ENCODE data around the gene GRAMD1A.
A peak's percentile ranks its signal among the peaks of the same experiment; 100 is the strongest.
"Not testable (repeated sequence)": the region's sequence is repeated elsewhere in the genome, so short reads cannot be mapped to it uniquely, and the experiment has no call there.

Gene GRAMD1A

DNA sequence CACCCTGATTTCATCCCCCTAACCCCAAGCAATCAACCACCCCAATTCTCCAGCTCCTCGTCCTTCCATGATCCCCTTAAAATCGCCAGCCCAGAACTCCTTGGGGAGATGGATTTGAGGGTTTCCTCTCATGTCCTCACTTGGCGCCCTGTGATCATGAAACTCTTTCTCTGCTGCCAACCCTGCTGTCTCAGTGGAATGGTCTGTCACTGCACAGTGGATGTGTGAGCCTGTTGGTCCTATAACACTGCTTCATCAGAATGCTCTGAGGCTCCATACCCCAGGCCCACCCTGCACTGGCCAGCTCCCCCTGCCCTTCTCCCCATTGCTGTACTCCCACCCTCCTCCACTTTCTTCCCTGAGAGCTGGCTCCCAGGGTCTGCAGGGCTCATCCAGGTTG is 23.5 kb upstream of the GRAMD1A start:
- DNase-seq (ENCODE audit: low read depth in 2 of 2), result no peak

DNA sequence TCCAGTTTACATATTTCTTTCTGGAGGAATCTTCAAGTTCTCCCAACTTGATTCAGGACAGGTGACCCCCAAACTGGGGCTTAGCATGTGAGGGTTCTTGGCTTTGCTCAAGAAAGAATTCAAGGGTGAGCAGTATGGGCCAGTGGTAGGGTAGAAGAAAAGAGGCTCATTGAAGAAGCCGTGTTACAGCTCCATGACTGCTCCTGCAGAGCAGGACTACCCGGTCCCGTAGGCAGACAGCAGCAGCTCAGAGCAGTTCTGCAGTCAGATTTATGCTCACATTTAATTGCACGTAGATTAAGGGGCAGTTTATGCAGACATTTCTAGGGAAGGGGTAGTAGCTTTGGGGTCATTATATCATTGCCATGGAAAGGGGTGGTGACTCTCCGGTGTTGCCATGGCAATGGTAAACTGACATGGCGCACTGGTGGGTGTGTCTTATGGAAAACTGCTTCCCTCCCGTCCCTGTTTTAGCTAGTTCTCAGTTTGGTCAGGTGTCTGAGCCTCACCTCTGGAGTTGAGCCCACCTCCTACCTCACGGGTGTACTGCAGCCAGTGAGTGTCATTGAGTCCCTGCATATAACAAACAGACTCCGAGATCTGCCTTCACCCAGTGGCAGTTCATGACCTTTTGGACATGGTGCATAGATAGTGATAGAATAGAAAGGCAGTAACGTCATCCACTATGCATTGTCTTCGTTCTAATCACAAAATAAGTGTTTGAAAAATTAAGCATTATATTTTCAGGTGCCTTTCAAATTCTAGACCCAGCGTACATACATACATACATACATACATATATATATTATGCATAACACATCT is 20.1 kb upstream of the GRAMD1A start:
- no peak for DNase-seq (ENCODE audit: low read depth in 2 of 2)

DNA sequence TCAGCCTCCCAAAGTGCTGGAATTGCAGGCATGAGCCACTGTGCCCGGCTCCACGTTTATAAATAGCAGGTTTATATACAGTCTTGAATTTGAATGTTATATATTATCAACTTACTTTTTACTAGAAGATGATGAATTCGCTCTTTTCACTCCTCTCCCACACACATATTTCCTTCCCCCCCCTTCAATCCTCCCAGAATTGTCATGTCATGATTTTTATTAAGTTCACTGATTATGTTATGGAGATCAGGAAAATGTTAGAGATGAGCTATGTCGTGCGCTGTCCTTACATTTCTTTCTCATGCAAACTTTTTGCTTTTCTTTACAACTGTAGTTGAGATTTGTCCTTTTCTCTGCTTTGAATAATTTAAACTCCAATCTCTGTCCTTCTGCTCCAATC is 17.8 kb upstream of the GRAMD1A start:
- DNase-seq (ENCODE audit: low read depth in 2 of 2), result no peak

DNA sequence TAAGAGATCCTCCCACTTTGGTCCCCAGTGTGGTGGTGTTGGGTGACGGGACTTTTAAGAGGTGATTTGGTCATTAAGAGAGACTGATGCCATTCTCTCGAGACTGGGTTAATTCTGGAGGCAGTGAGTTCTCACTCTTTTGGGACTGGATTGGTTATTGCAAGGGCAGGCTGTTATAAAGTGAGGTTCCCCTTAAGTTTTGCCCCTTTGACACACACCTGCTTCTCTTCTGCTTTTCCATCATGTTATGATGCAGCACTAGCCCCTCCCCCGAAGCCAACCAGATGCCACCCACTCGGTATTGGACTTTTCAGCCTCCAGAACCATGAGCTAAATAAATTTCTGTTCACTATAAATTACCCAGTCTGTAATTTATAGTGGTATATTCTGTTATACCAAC is 16.3 kb upstream of the GRAMD1A start:
- no peak for DNase-seq (ENCODE audit: low read depth in 2 of 2)

DNA sequence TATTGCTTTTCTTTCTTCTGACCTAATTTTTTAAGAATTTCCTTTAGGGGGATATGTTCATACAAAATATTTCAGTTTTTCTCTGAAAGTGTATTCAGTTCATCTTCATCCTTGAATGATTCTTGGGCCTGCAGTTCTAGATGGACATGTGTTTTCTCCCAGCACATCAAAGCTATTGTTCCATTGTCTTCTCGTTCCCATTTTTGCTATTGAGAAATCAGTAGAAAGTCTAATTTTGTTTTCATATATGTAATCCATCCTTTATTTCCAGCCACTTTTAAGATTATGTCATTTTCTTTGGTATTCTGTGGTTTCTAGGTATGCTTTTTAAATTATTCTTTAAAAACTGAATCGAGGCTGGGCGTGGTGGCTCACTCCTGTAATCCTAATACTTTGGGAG is 15.8 kb upstream of the GRAMD1A start:
- no peak for DNase-seq (ENCODE audit: low read depth in 2 of 2)

DNA sequence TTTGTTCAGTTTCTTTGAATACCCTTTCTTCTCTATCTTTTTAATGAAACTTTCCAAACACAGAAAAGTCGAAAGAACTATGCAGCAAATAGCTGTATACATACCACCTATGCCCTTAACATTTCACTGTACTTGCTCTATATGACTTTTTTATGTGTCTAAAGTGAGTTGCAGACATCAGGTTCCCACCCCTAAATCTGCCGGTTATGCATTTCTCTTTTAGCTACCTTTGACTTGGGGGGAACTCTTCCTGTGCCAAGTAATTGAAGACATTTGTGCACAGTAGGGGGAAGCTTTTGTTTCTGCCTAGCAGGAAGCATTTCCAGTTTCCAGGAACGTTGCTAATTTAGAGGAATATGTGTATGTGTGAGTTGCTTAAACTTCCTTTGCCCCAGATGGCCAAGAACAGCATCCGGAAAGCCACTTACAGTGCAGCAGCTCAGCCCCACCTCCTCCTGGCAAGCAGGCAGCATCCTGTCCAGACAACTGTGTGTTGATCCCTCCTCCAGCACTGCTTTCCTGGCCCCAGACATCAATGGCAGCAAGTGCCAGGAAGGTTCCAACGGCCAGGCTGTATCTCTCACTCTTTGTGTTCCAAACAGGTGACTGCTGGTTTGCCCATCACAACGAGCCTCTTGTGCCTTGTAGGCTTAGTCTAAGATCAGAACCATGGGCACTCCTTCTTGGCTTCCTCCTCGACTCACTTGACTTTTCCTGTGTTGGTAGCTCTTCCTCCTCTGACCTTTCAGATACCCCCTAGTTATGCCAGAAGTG is 14.7 kb upstream of the GRAMD1A start:
- no peak for DNase-seq (ENCODE audit: low read depth in 2 of 2)

DNA sequence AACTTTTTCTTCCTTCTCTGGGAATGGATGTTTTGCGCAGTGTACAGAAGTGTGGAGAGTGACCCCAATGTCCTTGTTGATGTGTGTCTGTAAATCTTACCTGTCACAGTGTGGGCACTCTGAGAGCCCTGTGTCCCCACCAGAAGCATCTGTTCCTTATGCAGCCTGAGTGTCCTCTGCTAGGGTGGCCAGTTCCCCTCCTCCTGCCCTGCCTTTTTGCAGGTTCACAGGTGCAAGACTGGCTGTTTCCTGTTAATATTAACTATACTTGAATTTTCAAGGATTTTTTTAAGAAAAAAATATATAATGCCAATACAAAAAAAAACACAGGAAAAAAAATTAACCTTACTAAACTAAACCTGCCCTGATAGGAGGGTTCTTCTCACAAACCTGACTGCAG is 12.0 kb upstream of the GRAMD1A start:
- DNase-seq (ENCODE audit: low read depth in 2 of 2), result no peak

DNA sequence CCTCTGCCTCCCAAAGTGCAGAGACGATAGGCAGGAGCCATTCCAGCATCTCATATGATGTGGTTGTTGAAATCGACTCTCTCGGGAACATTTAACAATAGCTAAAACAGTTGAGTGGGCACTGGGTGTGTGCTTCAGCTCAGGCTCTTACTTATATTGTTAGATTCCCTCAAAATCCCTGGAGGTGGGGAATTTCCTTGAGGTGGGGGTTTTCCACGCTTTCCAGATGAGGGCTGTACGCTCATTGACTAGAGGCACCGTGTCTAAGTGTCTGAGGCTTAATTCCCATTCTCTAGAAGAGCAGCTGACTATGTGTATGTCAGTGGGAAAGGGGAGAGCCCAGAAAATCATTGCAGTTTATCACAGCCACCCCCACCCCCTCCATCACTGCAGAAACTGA is 10.8 kb upstream of the GRAMD1A start:
- no peak for DNase-seq (ENCODE audit: low read depth in 2 of 2)

DNA sequence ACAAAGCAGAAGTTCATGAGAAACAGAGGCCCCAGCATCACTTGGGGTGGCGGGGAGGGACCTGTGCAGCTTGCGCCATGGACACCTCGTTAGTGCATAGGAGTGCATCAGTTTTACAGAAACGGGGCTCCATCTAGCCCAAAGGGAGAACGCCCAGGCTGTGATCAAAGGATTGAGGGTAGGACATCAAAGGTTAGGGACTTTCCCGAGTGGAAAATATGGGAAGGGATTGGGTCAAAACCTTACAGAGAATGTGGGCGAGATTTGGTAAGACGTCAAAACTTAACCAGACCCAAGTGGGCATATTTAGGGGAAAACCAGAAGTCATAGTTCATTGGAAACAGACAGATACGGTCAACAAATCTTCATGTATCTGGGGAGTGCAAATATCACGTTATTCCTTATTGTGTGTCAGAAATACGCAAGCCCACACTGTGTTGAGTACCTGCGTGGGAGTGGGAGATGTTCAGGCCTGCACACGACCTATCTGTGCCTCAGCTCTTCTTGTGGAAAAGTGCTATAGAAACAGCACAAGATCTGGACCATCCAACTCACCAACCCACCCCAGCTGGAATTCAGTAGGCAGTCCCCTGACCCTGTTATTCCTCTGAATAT is 9.4 kb upstream of the GRAMD1A start:
- no peak for DNase-seq (ENCODE audit: low read depth in 2 of 2)

DNA sequence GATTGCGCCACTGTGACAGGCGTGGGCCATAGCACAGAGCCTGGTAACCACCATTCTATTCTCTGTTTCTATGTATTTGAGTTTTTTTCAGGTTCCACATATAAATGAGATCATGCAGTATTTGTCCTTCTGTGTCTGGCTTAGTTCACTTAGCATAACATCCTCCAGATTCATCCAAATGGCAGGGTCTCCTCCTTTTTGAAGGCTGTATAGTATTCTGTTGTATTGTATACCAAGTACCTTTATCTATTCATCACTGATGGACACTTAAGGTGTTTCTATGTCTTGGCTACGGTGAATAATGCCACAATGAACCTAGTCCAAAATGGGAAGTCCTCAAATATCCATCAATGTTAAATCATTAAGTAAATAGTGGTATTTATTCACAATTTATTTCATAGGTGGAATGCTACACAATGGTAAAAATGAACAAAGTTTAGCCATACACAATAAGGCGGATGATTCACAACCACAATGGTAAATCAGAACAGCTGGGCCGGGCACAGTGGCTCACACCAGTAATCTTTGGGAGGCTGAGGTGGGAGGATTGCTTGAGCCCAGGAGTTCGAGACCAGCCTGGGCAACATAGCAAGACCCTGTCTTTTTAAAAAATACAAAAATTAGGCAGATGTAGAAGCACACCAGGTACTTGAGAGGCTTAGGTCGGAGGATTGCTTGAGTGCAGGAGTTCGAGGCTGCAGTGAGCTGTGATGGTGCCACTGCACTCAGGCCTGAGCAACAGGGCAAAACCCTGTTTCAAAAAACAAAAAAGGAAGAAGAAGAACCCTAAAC is 8.4 kb upstream of the GRAMD1A start:
- DNase-seq (ENCODE audit: low read depth in 2 of 2), result no peak

DNA sequence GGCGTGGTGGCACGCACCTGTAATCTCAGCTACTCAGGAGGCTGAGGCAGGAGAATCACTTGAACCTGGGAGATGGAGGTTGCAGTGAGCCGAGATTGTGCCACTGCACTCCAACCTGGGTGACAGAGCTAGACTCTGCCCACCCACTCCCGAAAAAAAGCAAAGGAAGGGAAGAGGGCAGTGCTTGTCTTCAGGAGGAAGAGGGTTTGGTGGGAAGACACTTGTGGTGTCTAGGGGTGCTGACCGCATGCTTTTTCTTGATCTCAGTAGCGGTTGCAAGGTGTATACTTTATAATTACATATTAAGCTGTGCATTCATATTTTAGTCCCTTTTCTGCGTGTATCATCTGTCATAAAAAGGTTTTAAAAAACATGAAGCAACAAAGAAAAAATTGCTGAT is 7.5 kb upstream of the GRAMD1A start:
- not testable (repeated sequence) for DNase-seq (ENCODE audit: low read depth in 2 of 2)

DNA sequence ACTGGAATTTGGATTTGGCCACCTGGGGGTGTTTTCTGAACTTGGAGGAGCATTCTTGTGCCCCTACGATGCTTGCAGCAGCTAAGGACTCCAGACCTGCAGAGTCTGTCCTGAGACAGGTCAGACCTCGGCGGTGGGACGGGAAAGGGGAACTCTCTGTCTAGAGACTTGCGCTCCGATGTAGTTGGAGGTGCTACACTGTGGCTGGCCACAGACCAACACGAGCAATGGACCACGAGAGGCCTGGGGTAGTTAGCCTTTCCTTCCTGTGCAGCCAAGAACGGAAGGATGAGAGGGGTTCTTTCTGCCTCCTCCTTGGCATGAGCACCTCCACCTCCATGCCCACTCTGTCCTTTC is 5.9 kb upstream of the GRAMD1A start:
- no peak for DNase-seq (ENCODE audit: low read depth in 2 of 2)

DNA sequence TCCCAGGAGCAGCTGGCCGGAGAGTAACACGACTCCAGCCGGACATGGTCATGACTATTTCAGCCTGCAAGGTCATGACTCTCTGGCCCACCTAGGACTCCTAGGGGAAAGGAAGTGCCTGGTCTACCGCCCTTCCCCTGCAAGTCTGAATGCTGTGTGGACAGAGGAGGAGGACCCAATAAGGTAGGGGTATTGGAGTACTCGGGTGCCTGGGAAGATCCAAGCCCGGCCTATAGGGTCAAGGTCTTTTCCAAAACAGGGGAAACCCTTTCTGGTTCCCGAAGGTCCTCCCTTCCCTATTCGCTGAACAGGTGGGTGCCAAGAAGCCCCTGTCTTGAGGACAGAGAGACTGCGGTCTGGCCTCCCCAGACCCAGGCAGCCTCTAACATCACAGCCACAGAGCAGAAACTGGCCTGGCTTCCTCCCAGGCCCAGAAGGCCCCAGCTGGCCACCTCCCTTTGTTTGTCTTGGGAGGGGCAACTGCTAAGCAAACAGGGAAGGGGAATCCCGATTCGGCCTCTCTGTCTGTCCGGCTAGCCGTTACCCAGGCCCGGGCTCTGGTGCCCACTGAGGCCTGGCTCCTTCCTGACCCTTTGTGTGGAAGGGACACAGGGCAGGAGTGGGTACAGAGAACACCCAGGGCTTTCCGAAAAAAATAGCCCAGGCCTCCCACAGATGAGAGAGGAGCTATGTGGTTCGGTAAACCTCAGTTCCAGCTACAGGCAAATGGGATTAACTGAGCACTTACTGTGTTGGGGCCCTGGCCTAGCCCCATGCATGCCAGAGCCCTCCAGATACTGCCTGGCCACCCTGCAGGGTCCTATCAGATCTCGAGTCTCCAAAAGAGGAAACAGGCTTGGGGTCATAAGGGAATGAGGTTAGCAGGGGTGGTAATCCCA is 5.2 kb upstream of the GRAMD1A start:
- no peak for DNase-seq (ENCODE audit: low read depth in 2 of 2)

DNA sequence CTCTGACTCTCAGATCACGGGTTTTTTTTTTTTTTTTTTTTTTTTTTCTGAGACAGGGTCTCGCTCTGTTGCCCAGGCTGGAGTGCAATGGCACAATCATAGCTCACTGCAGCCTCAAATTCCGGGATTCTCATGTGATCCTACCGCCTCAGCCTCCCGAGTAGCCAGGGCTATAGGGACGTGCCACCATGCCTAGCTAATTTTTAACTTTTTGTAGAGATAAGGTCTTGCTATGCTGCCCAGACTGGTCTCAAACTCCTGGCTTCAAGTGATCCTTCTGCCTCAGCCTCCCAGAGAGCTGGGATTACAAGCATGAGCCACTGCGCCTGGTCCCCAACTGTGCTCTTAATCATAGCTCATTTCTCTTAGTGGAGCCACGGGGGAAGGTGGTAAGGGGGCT is 4.6 kb upstream of the GRAMD1A start:
- no peak for DNase-seq (ENCODE audit: low read depth in 2 of 2)

DNA sequence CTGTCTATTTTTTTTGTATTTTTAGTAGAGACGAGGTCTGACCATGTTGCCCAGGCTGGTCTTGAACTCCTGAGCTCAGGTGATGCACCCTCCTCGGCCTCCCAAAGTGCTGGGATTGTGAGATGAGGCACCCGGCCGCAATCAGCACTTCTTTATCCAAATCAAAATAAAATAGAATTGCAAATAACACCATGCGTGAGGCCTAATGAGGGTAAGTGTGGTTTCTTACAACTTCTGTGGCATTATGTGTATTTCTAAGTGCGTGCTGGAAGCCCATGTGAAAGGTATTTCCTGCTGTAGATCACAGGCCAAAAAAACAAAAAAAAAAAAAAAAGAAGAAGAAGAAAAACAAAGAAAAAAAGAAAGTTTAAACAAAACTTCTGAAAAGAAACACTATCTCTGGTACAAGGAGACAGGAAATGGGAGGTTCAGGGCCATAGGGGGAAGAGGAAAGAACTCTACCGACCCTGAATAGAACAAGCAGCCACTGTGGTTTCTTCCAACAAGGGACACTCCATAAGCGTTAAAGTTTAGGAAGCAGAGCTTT is 3.0 kb upstream of the GRAMD1A start:
- no peak for DNase-seq (ENCODE audit: low read depth in 2 of 2)

DNA sequence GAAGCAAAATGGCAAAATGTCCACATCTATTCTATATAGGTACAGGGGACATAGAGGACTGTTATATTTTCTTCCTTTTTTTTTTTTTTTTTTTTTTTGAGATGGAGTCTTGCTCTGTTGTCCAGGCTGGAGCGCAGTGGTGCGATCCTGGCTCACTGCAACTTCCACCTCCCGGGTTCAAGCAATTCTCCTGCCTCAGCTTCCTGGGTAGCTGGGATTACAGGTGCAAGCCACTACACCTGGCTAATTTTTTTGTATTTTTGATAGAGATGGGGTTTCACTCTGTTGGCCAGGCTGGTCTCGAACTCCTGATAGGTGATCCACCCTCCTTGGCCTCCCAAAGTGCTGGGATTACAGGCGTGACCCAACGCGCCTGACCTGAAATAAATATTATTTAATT is 1.9 kb upstream of the GRAMD1A start:
- not testable (repeated sequence) for DNase-seq (ENCODE audit: low read depth in 2 of 2)

DNA sequence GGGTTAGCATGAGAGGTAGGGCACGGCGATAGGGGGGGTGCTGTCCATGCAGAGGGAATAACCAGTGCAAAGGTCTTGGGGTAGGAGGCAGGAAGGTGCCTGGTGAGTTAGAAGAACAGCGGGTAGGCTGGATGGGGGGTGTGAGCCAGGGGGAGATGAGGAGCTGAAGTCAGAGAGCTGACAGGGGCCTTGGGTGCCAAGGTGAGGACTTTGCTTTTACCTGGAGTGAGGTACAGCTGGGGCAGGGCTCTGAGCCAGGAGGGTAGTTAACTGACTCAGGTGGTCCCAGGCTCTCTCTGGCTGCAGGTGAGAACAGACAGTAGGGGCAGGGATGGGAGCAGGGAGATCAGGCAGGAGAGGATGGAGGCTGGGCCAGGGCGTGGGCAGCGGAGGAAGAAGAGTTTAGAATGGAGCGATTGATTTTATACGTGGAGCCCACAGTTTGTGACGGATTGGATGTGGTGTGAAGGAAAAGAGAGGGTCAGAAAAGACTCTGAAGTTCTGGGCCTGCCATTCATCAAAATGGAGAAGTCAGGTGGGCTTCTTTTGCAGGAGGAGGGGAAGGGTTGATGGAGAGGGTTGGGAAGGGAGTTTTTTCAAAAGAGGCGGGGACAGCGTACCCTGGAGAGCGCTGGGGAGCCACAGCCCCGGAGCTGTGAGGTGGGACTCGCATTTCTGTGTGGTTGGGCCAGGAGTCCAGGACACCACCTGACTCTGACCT is 1.2 kb upstream of the GRAMD1A start:
- no peak for DNase-seq (ENCODE audit: low read depth in 2 of 2)

DNA sequence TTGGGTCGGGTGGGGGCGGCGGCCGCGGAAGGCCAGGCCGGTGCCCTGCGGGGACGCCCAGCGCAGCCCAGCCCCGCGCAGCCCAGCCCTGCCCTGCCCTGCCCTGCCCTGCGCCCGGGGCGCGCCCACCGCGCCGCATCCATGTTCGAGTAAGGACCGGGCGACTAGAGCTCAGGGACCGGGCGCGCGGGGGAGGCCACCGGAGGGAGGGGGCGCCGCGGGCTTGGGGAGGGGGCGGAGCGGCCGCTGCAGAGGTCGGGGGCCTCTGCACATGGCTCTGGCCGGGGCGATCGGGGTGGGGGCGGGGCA is 169 bp downstream of the GRAMD1A start:
- DNase-seq (ENCODE audit: low read depth in 2 of 2), result no peak

DNA sequence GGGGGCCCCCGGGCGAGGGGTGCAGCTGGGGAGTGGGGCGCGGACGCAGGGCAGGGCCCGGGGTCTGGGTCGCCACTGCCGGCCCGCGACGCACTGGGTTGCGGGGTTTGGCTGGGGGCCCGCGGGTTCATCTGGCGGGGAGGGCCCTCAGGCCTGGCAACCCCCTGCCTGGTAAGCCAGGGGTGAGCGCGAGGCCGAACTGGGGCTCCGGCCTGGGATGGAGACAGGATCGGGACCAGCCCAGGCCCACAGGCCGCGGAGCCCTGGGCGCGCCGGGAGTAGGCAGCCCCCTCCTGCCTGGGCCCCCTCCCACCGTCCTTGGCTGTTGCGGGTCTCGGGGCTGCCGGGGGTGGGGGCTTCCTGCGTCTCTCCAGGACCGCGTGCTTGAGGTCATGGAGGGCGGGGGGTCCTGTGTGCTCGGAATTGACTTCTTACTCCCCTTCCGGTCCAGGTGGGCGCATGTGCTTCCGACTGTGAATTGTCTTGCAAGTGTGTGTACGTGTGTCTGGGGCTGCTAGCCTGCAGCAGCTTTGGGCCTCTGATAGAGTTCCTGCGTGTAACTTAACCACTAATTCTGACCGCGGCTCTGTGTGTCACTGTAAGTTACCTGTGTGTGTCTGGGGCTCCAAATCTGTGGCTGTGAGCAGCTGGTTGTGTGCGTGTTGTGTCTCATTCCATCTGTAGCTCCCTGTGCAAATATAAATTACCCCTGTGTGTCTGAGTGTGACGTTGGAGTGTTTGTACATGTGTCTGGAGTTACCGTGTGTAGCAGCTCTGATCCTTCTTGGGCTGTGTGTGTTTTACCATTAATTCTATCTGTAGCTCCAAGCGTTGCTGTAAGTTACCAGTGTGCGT is 751 bp downstream of the GRAMD1A start:
- peak; percentile 25 to 29 for DNase-seq (ENCODE audit: low read depth in 2 of 2)

All from stimulated activated CD4-positive, alpha-beta T cell treated with anti-CD3 and anti-CD28 coated beads, Interleukin-1b, Interleukin-23, amount 100 ng/mL, for 1 hour (primary cell).